HG03025 (cell line): ENCODE measurements around the gene HSBP1L1.
"Not testable (repeated sequence)": the region's sequence is repeated elsewhere in the genome, so short reads cannot be mapped to it uniquely, and the experiment has no call there.

Experiments used
- ATAC-seq: cut with Tn5 transposase; IDR thresholded peaks from one replicate; pipeline ENCODE4 v1.9.1; 2021; ENCODE audit warnings: mild to moderate bottlenecking, moderate library complexity; ENCODE audit not compliant: unreplicated experiment, low FRiP score

HSBP1L1 gene

DNA sequence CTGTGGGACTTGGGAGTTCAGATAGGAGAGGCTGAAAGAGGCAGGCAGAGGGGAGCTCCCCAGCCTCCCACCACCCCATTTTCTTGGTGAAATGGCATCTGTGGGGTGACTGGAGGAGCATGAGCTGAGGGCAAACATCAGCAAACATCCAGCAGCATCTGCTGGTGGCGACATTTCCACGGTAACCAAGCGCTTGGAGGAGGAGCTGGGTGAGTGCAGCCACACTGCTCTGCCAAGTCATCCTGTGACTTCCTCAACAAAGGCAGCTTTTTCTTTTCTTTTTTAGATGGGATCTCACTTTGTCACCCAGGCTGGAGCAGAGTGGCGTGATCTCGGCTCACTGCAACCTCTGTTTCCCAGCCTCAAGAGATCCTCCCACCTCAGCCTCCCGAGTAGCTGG lies 18.3 kb downstream of the HSBP1L1 start:
- no peak for ATAC-seq

DNA sequence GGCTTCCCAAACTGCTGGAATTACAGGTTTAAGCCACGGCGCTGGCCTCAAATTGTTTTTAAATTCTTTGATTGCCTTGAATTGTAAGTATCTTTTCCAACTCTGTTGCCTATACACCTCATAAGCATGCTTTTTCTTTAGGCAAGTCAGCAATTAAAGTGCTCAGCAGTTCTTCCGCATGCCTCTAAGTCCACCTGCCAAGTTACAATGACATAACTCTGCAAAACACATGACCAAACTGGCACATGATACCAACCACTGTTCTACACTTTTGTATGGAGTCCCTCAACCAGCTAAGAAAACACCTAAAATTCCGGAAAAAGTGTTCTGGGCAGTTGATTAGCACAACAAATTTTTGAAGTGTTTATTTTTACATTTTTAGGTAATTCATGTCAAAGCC lies 18.8 kb downstream of the HSBP1L1 start:
- ATAC-seq: no peak

DNA sequence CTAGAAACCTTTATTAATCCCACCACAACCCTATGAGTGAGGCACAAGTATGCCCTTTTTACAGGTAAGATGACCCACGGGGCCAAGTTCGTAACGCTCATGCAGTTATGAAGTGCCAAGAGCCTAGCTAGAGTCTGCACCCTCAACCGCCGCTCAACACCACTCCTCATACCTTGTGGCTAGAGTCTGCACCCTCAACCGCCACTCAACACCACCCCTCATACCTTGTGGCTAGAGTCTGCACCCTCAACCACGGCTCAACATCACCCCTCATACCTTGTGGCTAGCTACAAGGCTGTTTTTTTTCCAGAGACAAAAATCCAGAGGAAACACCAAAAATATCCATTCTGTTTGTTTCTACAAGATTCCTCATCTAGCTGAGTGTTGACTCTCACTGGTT lies 19.4 kb downstream of the HSBP1L1 start:
- no peak for ATAC-seq

DNA sequence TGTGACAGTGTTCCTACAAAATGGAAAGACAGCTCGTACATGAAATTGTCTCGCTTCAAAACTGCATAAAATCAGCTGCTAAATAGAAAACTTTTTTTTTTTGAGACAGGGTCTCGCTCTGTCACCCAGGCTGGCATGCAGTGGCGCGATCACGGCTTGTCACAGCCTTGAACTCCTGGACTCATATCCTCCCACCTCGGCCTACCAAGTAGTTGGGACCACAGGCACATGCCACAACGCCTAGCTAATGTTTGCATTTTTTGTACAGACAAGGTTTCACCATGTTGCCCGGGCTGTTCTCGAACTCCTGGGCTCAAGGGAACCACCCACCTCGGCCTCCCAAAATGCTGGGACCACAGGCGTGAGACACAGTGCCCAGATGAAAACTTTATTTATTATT lies 20.7 kb downstream of the HSBP1L1 start:
- ATAC-seq: no peak

DNA sequence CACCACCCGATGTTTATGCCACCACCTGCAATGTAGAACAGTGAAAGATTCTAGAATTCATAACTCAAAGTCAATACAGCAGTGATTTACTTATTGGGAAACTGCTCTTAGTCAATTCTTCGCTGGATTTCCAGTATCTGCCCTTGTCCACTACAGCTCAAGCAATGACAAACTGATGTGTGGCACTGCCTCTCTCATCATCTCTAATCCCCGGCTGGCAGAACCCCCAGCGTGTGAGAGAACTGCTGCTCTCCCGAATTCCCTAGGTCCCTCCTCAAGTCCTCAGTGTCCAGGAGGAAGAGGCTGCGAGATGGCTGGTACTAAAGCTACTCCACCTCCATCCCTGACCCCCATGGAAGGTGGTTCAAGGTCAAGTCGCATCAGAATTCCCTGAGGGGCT lies 22.3 kb downstream of the HSBP1L1 start:
- ATAC-seq: no peak

DNA sequence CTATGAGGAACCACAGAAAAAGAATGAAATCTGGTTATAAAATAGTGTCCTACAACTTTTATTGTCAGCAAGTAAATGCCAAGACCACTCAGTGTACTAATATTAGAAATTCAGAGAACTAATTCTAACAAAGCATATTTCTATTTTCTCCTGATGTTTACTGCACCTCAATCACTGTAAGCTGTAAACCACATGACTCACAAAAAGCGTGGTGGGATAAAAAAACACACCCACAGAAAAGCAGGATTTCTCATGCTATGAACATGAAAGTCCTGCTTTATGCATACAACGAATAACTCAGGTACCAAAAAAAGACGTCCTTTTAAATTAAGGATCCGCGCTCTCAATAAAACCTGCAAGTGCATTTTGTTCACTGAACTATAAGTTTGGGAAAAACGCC lies 23.1 kb downstream of the HSBP1L1 start:
- no peak for ATAC-seq

DNA sequence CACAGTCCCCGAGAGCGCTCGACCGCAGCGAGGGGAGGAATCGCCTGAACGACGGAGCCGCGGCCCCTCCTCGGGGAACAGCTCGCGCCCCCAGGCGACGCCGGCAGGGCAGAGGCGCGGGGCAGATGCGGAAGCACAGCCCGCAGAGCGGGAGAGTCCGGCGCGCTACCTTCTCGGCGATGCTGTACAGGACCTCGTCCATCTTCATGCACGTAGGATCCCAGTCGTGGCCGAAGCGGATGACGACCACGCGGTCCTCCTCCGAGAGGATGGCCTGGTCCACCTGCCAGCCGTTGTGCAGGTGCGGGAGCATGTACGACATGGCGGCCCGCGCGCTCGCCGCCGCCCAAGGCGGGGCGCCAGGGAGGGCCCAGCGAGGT lies 23.6 kb downstream of the HSBP1L1 start:
- ATAC-seq: peak; percentile 55

DNA sequence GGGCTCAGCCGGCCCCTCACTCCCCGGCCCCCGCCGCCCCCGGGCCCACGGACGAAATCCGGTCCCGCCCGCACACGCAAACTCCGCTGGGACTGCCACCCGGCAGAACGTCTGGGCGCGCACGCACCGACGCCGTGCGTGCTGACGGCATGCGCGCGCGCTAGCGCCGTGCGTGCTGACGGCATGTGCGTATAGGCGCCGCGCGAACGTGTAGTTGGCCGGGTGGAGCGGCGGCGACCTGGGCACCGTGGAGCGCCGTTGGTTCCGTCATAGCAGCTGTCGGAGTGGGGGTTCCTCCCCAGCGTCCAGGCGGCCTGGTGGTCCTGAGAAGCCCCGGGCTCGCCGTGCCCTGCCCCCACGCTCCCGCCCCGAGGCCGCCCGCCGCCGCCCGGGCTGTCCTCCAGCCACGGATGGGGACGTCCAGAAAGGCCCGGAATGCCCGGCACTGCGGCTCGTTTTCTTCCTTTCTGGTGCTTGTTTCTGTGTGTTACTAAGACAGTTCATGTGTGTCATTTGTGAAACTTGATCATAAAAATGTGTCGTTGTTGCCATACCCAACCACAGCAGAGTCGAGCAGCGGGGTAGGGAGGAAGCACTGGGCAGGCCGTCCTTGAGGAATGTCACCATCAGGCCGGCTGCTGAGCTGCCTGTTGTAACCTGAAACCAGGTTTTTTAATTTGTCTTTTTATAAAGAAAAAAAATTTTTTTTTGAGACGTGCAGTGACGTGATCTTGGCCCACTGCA lies 24.2 kb downstream of the HSBP1L1 start, which contains the start of gene TXNL4A:
Gene TXNL4A, minus strand, starts transcription at position 113 of the 744 bp plus-strand sequence. CDS start 171 bp downstream, outside the sequence.
- ATAC-seq: peak; percentile 93

DNA sequence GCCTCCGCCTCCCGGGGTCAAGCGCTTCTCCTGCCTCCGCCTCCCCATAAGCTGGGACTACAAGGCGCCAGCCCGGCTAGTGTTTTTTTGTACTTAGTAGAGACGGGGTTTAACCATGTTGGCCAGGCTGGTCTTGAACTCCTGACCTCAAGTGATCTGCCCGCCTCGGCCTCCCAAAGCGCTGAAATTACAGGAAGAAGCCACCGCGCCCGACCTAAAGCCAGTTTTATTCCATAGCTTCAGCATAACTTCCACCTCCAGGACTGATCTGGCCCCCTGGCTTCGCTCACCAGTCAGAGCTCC lies 24.7 kb downstream of the HSBP1L1 start:
- ATAC-seq: no peak

DNA sequence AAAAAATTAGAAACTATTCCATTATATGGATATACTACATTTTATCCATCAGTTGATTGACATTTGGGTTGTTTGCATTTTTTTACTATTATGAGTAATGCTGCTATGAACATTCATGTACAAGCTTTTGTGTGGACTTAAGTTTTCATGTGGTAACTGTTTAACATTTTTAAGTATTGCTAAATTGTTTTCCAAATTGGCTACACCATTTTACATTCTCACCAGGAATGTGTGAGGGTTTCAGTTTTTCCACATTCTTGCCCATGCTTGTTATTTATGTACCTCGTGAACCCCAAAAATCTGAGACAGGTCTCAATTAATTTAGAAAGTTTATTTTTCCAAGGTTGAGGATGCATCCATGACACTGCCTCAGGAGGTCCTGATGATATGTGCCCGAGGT lies 27.1 kb downstream of the HSBP1L1 start:
- no peak for ATAC-seq

DNA sequence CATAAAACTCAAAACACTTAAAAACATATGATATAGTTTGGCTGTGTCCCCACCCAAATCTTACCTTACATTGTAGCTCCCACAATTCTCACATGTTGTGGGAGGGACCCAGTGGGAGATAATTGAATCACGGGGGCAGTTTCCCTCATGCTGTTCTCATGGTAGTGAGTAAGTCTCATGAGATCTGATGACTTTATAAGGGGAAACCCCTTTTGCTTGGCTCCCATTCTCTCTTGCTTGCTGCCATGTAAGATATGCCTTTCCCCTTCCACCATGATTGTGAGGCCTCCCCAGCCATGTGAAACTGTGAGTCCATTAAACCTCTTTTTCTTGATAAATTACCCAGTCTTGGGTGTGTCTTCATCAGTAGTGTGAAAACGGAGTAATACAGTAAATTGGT lies 35.3 kb downstream of the HSBP1L1 start:
- not testable (repeated sequence) for ATAC-seq

DNA sequence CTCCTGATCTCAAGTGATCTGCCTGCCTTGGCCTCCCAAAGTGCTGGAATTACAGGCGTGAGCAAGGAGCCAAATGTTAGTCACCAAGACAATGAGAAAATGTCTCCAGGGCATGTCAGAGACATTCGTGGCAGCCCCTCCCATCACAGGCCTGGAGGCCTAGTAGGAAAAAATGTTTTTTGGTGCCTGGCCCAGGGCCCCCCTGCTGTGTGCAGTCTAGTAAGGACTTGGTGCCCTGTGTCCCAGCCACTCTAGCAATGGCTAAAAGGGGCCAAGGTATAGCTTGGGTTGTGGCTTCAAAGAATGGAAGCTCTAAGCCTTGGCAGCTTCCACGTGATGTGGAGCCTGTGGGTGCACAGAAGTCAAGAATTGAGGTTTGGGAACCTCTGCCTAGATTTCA lies 36.4 kb downstream of the HSBP1L1 start:
- ATAC-seq: no peak

DNA sequence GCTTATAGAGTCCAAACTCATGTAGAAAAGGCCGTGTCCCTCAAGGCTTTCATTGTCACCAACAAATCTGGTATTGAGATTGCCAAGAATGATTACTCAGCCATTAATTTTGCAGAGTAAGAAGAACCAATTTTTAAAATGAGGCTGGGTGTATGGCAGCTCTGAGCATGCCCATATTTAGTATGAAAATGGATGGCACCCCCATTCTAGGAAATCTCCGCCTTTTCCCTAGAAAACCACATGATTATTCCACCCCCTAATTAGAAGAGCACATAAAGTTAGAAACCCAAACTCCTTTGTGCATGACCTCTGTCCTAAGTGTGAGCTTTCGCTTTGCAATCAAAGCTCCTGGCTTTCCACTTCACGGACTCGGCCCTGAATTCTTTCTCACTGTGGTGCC lies 38.0 kb downstream of the HSBP1L1 start:
- ATAC-seq: no peak

DNA sequence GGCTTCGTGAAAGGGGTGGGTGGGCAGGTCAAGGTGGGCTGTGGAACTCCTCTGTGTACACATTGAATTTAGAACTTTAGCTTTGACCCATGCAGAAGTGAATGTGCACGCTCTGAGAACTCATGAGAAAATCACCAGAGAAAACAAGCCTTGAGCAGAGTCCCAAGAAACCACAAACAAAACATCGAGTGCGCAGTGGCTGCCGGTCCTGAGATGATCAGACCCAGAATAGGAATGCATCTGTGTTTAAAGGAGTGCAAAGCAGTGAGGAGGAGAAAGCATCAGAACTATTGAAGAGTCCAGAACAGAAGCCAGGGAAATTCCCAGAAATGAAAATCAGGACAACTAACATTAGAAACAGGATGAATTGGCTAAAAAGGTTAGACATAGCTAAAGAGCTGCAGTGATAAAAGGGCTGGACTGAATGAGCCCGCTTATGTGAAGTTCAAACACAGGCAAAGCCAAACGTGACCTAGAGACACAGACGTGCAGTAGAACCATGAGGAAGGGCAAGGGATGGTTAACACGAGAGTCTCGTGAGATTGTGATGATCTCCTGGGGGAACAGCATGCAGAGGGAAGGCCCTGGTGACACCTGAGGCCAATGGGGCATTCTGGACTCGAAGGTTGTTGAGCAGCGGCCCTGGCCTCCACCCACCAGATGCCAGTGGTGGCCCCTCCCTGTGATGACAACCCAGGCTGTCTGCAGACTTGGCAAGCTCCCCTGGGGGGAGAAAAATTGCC lies 40.3 kb downstream of the HSBP1L1 start:
- no peak for ATAC-seq

DNA sequence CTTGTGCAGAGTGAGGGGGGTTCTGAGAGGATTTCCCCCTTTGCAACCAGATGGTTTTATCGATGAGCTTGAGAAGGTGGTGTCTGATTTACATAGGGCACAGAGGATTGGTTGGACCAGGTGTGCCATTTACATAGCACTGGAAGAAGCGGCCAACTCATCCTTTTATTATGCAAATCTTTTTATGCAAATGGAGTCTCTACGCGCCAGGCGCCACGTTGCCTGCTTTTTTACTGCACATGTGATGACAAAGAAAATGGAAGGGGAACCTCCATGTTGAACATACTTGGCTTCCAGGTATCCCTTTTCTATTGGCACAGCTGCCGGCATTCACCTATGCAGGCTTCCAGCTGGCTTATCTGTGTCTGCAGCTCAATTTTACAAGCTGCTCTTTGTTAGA lies 42.3 kb downstream of the HSBP1L1 start:
- ATAC-seq: no peak

DNA sequence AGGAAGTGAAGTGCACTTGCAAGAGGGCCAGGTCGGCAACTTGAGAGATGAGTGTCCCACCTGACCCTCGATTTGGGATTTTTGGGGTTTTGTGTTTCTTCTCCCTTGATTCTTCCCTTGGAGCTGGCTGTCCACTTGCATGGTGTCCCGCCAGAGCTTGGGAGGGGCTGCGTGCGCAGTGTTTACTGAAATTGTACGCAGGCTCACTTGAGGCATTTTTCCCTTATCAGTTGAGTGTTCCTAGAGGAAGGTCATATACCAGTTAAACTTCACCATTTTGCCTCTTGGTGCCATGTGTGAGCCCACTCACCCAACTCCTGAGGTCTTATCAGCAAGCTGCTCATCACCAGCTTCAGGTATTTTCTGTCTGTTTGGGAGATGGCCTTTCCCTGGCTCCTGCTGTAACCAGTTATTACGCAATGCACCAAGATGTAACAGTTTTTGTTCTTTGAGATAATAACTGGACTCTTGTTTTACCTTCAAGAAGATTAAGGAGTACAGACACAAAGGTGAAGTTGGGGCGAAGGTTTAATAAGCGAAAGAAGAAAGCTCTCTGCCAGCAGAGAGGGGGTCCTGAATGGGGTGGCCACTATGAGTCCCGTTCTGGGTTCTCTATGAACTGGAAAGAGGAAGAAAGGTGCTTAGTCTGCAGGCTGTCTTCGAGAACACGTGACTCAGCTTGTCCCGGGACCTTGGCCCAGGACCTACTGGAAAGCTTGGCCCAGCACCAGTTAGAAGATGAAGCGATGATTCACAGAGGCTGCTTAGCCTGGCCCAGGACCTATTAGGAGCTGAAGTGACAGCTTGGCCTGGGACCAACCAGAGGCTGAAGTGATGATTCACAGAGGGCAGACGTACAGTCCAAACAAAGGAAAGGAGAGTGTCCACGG lies 45.5 kb downstream of the HSBP1L1 start:
- ATAC-seq: no peak

DNA sequence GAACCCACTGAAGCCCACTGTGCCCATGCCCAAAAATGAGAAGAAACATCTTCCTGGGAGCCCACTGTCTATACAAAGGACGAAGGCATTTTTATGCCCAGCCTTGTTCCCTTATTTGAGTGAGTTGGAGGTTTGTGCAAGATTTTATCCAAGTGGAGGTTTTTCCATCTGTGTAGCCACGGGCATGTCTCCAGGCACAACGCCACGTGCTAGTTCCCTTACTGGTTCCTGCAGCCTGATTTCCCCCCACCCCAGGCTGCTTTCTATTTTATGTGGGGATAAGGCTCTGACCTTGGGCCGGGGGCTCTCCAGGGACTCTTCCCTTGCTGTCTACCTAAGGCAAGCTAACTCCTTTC lies 46.1 kb downstream of the HSBP1L1 start:
- ATAC-seq: no peak

DNA sequence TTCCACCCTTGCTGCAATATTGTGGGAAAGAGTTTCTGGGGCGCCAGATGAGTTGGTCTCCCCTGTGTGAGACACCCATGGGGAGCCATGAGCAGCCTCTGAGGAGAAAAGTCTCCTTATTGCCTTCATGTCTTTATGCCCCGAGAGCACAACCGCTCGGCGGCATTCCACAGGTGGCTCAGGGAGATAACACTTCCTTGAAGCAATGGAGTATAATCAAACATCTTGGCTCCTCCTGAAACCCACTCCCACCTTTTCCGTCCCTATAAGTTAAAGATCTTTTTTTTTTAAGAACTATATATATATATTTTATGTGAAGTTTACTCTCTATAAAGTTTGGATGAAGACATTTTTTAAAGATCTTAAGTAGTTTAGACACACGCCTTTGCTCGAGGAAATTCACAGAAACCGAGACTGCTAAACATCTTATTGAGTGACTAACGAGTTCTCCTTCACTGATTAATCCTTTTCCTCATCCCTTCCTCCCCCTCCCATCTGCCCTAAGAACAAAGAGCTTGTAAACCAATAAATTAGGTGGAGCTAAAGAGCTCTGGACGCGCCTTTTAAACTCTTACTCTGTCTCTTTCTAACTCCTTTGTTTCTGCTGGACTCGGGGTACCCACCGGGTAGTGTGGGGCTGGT lies 47.2 kb downstream of the HSBP1L1 start:
- ATAC-seq: not testable (repeated sequence)

DNA sequence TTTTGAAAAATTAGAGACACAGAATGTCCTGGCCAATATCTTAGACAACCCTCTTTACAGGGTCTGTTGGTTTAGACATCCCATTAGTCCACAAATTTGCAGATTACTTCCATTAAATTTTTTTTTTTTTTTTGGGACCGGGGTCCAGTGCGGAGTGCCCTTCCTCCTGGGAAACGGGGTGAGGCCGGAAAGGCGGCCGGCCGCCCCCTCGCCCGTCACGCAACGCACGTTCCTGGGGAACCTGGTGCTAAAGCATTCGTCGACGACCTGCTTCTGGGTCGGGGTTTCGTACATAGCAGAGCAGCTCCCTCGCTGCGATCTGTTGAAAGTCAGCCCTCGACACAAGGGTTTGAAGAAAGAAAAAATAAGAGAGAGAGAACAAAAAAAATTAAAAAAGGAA lies 48.3 kb downstream of the HSBP1L1 start:
- no peak for ATAC-seq
